Upper lobe of right lung (tissue), 1 donor: Measurements from ENCODE around the gene ZNF438. TPM values are rescaled to one million over a fixed set of nuclear protein-coding genes. Genes with fewer than 3 reads are reported as not detected.

Experiments
- ATAC-seq: fragments of 200-7000 bp; cut with Tn5 transposase; one replicate; pipeline ENCODE4 v1.9.1; 2020; ENCODE audit warnings: mild to moderate bottlenecking, moderate library complexity
- DNase-seq: peaks from one replicate; pipeline ENCODE4 v3.0.0-alpha.2; 2020
- H3K27ac ChIP-seq: fragments of 200-600 bp; one replicate; pipeline ENCODE4 v1.8.0; 2022
- H3K27me3 ChIP-seq: fragments of 200-600 bp; one replicate; pipeline ENCODE4 v1.8.0; 2022; ENCODE audit warnings: mild to moderate bottlenecking
- H3K36me3 ChIP-seq: fragments of 200-600 bp; one replicate; pipeline ENCODE4 v1.8.0; 2022
- H3K4me1 ChIP-seq: fragments of 200-600 bp; one replicate; pipeline ENCODE4 v1.8.0; 2022
- H3K4me3 ChIP-seq: fragments of 200-600 bp; one replicate; pipeline ENCODE4 v1.8.0; 2022; ENCODE audit warnings: mild to moderate bottlenecking
- H3K9me3 ChIP-seq: fragments of 200-600 bp; one replicate; pipeline ENCODE4 v1.8.0; 2022
- CTCF ChIP-seq: fragments of 200-600 bp; IDR thresholded peaks from one replicate; pipeline ENCODE4 v1.8.0; 2022; ENCODE audit warnings: antibody characterized with exemption
- intact Hi-C: fragments of 100-400 bp; cut with DNase I; formaldehyde crosslinking; loops from one replicate; pipeline ENCODE4 v1.11.0; 2022
- total RNA-seq: library from RNA; stranded (reverse); fragmentation: NEBNext Ultra II Directional; extraction: Animal tissue kit (Norgen Biotek cat#: 25700); gene quantifications from one replicate; pipeline ENCODE4 v1.2.1, GENCODE V29; 2021
- donor health status: DM: no; HTN: yes; CAD: no; lungs with severe emphysema.

The ZNF438 gene
- total RNA-seq, 1 donor from 2014 or later: 14.4 TPM

DNA sequence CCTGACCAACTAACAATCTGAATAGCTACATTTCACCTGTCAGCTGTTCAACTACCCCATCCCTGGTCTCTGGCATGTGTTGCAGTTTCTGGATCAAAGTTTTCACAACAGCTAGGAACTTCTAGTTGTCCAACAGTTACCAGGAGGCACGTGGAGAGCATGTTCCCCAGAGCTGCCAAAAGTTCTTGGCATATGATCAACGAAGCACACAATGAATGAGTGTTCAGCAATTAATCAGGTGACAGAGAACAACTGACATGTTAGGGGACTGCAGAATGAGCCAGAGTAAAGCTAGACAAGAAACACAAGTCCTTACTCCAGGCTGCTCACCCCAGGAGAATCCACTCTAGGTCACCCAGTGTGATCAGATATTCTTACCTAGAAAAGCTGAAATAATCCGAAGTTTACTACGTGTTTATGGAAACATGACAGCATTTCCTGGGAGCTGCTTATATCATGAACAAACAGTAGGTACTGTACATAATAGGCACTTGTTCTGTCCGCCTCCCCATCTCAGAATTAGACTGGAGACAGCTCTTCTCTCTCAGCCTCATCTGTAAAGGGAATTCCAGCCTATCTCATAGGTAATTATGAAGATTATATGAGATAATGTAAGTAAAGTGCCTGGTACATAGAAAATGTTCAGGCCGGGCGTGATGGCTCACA, 50.6 kb downstream of the ZNF438 start:
- H3K36me3 ChIP-seq: no peaks in the 10 kb centered on the region
- peaks cover 19% of the 10 kb centered on the region for H3K4me1 ChIP-seq
- H3K9me3 ChIP-seq: no peaks in the 10 kb centered on the region
- ATAC-seq (peak; percentile 88), DNase-seq (no peak)
- intact Hi-C loops: no loop called here
- no peak for TF ChIP-seq CTCF
- no peaks in the 10 kb centered on the region for H3K27me3 ChIP-seq
- peak overlapping the region; percentile 12 for H3K27ac ChIP-seq
- H3K4me3 ChIP-seq: no peak overlapping the region

GRCh38 chr10:30979956-30980355, 51.7 kb downstream of the ZNF438 start:
- no peak for TF ChIP-seq CTCF
- Histone ChIP-seq H3K27me3 (no peaks in the 10 kb centered on the region), H3K9me3 (no peaks in the 10 kb centered on the region), H3K4me3 (no peak overlapping the region), H3K27ac (no peak overlapping the region), H3K4me1 (peaks cover 14% of the 10 kb centered on the region), H3K36me3 (no peaks in the 10 kb centered on the region)
- intact Hi-C loops: no loop called here
- DNase-seq (no peak), ATAC-seq (no peak)

GRCh38 chr10:30978843-30979242, 52.8 kb downstream of the ZNF438 start:
- H3K36me3 ChIP-seq: no peaks in the 10 kb centered on the region
- H3K9me3 ChIP-seq: no peaks in the 10 kb centered on the region
- H3K4me3 ChIP-seq: no peak overlapping the region
- ATAC-seq: no peak
- DNase-seq: no peak
- no peak for TF ChIP-seq CTCF
- peaks cover 9% of the 10 kb centered on the region for H3K4me1 ChIP-seq
- intact Hi-C loops: no loop called here
- no peaks in the 10 kb centered on the region for H3K27me3 ChIP-seq
- H3K27ac ChIP-seq: no peak overlapping the region

DNA sequence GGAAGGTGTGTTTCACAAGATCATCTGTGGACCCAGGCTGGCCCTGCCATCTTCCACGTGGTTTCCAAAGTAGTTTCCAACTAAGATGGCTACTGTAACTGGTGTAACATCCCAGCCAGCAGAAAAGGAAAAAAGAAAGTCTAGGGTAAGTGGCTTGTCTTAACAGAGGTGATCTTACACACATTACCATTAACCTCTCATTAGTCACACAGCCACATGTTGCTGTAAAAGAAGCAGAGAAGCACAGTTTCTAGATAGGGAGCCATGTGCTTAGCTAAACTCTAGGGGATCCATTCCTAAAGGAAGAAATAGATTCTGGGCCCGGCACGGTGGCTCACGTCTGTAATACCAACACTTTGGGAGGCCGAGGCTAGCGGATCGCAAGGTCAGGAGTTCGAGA, 54.3 kb downstream of the ZNF438 start:
- intact Hi-C loops: no loop called here
- Histone ChIP-seq H3K27me3 (no peaks in the 10 kb centered on the region), H3K9me3 (no peaks in the 10 kb centered on the region), H3K4me1 (peaks cover 9% of the 10 kb centered on the region), H3K36me3 (no peaks in the 10 kb centered on the region), H3K27ac (no peak overlapping the region), H3K4me3 (no peak overlapping the region)
- ATAC-seq (no peak), DNase-seq (no peak)
- no peak for TF ChIP-seq CTCF

DNA sequence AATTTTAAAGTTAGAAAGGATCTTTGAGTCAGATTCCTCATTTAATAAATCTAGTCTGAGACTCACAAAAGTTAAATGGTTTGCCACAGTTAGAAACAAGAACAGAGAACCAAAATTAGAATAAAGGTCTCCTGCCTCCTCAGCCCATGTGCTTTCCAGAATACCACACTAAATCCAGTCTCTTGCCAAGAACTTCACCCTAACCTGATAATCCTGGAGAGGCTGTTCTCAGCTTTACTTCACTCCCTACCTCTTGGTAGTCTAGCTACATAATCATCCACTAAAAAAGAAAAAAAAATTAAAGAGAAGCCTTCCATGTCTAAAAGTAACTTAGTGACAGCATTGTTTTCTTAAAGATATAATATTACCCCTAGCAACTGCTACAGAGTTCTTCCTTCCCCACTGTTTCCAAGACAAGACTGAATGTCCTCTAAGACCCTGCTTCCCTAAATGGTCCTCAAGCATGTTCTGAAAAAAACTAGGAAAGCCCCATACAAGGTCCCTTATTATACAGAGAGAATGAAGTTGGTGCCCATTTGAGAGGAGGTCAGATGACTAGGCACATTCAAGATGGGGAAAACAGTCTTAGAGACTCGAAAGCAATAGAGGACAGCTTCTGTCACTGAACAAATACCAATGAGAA, 56.8 kb downstream of the ZNF438 start:
- no peaks in the 10 kb centered on the region for H3K9me3 ChIP-seq
- intact Hi-C loops: no loop called here
- DNase-seq (no peak), ATAC-seq (no peak)
- no peaks in the 10 kb centered on the region for H3K27me3 ChIP-seq
- no peak for TF ChIP-seq CTCF
- no peak overlapping the region for H3K4me3 ChIP-seq
- peaks cover 9% of the 10 kb centered on the region for H3K4me1 ChIP-seq
- H3K27ac ChIP-seq: no peak overlapping the region
- no peaks in the 10 kb centered on the region for H3K36me3 ChIP-seq
